ENCODE measurements around the gene ACBD6.

Gene ACBD6

DNA sequence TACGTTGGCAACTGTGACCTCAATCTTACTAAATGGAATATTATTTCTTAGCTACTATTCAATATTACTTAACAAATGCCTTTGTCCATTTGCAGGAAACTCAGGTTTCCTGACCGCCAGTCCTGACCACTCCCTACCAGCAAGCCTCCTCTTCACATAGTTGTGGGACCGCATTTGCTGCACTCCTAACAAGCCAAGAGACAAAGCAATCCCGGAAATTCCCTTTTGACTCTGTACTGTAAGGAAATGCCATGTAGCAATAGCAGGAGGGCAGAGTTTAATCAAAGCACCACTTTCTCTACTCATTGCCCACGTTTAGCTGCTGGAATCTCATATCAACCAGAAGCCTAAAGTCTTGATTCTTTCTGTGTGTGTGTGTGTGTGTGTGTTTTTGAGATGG, 28.1 kb upstream of the ACBD6 start:
- no peak overlapping the region for H3K4me3 ChIP-seq (ENCODE audit: low read length, poor library complexity, severe bottlenecking)
- H3K9me3 ChIP-seq (ENCODE audit: insufficient read depth, low read depth, low read length), result no peaks in the 10 kb centered on the region
- TF ChIP-seq EZH2phosphoT487 (IDR thresholded peaks at IDR 0.05; ENCODE audit: borderline replicate concordance), result no peak
- TF ChIP-seq, protein P1, sequence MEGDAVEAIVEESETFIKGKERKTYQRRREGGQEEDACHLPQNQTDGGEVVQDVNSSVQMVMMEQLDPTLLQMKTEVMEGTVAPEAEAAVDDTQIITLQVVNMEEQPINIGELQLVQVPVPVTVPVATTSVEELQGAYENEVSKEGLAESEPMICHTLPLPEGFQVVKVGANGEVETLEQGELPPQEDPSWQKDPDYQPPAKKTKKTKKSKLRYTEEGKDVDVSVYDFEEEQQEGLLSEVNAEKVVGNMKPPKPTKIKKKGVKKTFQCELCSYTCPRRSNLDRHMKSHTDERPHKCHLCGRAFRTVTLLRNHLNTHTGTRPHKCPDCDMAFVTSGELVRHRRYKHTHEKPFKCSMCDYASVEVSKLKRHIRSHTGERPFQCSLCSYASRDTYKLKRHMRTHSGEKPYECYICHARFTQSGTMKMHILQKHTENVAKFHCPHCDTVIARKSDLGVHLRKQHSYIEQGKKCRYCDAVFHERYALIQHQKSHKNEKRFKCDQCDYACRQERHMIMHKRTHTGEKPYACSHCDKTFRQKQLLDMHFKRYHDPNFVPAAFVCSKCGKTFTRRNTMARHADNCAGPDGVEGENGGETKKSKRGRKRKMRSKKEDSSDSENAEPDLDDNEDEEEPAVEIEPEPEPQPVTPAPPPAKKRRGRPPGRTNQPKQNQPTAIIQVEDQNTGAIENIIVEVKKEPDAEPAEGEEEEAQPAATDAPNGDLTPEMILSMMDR (conservative IDR thresholded peaks at IDR 0.05; ENCODE audit: low read length), result no peak
- peaks cover 1% of the 10 kb centered on the region for H3K4me1 ChIP-seq (ENCODE audit: insufficient read depth, low read length, poor library complexity, severe bottlenecking)
- no peaks in the 10 kb centered on the region for H3K79me2 ChIP-seq (ENCODE audit: insufficient read depth, low read length)
- H3K4me2 ChIP-seq (ENCODE audit: low read depth, low read length, poor library complexity, severe bottlenecking), result no peak overlapping the region
- H4K20me1 ChIP-seq (ENCODE audit: insufficient read depth, low read length, poor library complexity, severe bottlenecking), result no peaks in the 10 kb centered on the region
- H3K9me2 ChIP-seq (replicated peaks; ENCODE audit: low read depth, low read length), result no peaks in the 10 kb centered on the region
- H3F3A ChIP-seq (ENCODE audit: low read depth), result no peaks in the 10 kb centered on the region
- no peak overlapping the region for H2AFZ ChIP-seq (ENCODE audit: low read length)
- H3K27me3 ChIP-seq (ENCODE audit: insufficient read depth, low read length, poor library complexity, severe bottlenecking), result no peaks in the 10 kb centered on the region
- no peak overlapping the region for H3K9ac ChIP-seq (ENCODE audit: low read depth, low read length, poor library complexity, severe bottlenecking)
- H3K36me3 ChIP-seq (ENCODE audit: insufficient read depth, low read length), result no peaks in the 10 kb centered on the region

DNA sequence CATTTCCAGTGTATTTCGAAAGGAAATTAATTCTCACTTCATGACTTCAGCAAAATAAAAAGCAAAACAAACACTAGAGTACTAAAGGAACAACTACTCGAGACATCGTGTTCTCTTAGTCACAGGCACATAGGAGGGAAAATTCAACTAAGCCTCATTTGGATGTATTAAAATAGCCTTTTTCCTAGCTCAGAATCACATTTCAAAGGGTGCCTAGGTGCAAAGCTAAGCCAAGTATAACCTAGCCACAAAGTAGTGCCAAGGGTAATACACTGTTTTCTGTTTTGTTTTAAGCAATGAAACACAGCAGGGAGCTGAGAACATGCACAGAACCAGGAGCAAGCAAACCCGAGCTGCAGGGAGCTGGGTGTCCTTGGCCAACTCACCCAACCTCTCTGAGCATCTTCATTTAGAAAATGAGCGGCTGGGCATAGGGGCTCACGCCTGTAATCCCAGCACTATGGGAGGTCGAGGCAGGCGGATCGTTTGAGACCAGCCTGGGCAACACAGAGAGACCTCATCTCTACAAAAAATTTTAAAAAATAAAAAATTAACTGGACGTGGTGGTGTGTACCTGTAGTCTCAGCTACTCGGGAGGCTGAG, 26.6 kb upstream of the ACBD6 start:
- Histone ChIP-seq H3K36me3 (ENCODE audit: insufficient read depth, low read length) (no peaks in the 10 kb centered on the region), H3K4me3 (ENCODE audit: low read length, poor library complexity, severe bottlenecking) (no peak overlapping the region), H3K9ac (ENCODE audit: low read depth, low read length, poor library complexity, severe bottlenecking) (no peak overlapping the region), H3F3A (ENCODE audit: low read depth) (no peaks in the 10 kb centered on the region), H3K4me2 (ENCODE audit: low read depth, low read length, poor library complexity, severe bottlenecking) (no peak overlapping the region), H4K20me1 (ENCODE audit: insufficient read depth, low read length, poor library complexity, severe bottlenecking) (no peaks in the 10 kb centered on the region), H2AFZ (ENCODE audit: low read length) (no peak overlapping the region), H3K9me2 (replicated peaks; ENCODE audit: low read depth, low read length) (no peaks in the 10 kb centered on the region), H3K4me1 (ENCODE audit: insufficient read depth, low read length, poor library complexity, severe bottlenecking) (peaks cover 5% of the 10 kb centered on the region), H3K9me3 (ENCODE audit: insufficient read depth, low read depth, low read length) (no peaks in the 10 kb centered on the region), H3K27me3 (ENCODE audit: insufficient read depth, low read length, poor library complexity, severe bottlenecking) (no peaks in the 10 kb centered on the region), H3K79me2 (ENCODE audit: insufficient read depth, low read length) (no peaks in the 10 kb centered on the region)
- no peak for TF ChIP-seq EZH2phosphoT487 (IDR thresholded peaks at IDR 0.05; ENCODE audit: borderline replicate concordance)
- TF ChIP-seq, protein P1 (conservative IDR thresholded peaks at IDR 0.05; ENCODE audit: low read length), result no peak

DNA sequence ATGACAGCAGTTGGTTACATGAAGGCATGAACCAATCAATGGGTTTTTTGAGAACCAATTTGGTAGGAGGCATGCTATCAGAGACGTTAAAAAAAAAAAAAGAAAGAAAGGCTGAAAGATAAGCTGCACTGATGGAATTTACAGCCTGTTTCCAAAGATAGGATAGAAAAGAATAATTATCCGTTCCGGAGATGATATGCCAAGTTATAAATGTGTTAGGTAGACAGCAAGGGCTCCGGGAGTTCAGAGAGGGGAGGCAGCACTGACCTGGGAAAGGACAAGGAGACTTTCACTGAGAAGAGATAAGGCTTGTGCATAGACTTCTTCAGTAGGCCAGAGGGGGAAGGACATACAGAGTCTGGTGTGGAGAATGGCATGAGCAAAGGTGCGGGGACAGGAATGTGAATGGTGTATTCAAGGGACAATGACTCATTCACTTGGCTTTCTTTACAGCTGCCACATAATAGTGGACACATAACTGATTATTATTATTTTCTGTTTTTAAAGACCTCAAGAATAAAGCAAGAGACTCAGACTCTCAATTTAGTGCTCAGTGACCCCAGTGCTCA, 24.8 kb upstream of the ACBD6 start:
- H3K9ac ChIP-seq (ENCODE audit: low read depth, low read length, poor library complexity, severe bottlenecking), result no peak overlapping the region
- H4K20me1 ChIP-seq (ENCODE audit: insufficient read depth, low read length, poor library complexity, severe bottlenecking), result no peaks in the 10 kb centered on the region
- no peaks in the 10 kb centered on the region for H3K27me3 ChIP-seq (ENCODE audit: insufficient read depth, low read length, poor library complexity, severe bottlenecking)
- no peaks in the 10 kb centered on the region for H3K79me2 ChIP-seq (ENCODE audit: insufficient read depth, low read length)
- H3K9me3 ChIP-seq (ENCODE audit: insufficient read depth, low read depth, low read length), result no peaks in the 10 kb centered on the region
- H3K4me1 ChIP-seq (ENCODE audit: insufficient read depth, low read length, poor library complexity, severe bottlenecking), result peaks cover 5% of the 10 kb centered on the region
- no peak for TF ChIP-seq EZH2phosphoT487 (IDR thresholded peaks at IDR 0.05; ENCODE audit: borderline replicate concordance)
- TF ChIP-seq, protein P1 (conservative IDR thresholded peaks at IDR 0.05; ENCODE audit: low read length), result no peak
- H3K4me3 ChIP-seq (ENCODE audit: low read length, poor library complexity, severe bottlenecking), result no peak overlapping the region
- no peaks in the 10 kb centered on the region for H3K9me2 ChIP-seq (replicated peaks; ENCODE audit: low read depth, low read length)
- H3K4me2 ChIP-seq (ENCODE audit: low read depth, low read length, poor library complexity, severe bottlenecking), result no peak overlapping the region
- no peaks in the 10 kb centered on the region for H3K36me3 ChIP-seq (ENCODE audit: insufficient read depth, low read length)
- H3F3A ChIP-seq (ENCODE audit: low read depth), result no peaks in the 10 kb centered on the region
- no peak overlapping the region for H2AFZ ChIP-seq (ENCODE audit: low read length)
